ENCODE data around the gene CSRP1.

CSRP1 gene

GRCh38 chr1:201465698-201466290 lies 41.1 kb downstream of the CSRP1 start:
- peaks cover 41 to 69% of the 10 kb centered on the region in 2 donors for H3K27me3 Mint-ChIP-seq
- H3K27ac Mint-ChIP-seq: no peak overlapping the region
- DNase-seq: no peak
- H3K4me3 Mint-ChIP-seq: no peak overlapping the region
- H3K9me3 Mint-ChIP-seq: no peaks in the 10 kb centered on the region
- peaks cover 5% of the 10 kb centered on the region for H3K36me3 Mint-ChIP-seq (ENCODE audit: insufficient read depth)
- ATAC-seq (replicated peaks): no peak
- H3K4me1 Mint-ChIP-seq (ENCODE audit: low read depth in 2 of 2): peaks cover 0 to 5% of the 10 kb centered on the region in 2 donors

GRCh38 chr1:201463071-201463552 lies 43.8 kb downstream of the CSRP1 start:
- Mint-ChIP-seq H3K36me3 (ENCODE audit: insufficient read depth) (peaks cover 5% of the 10 kb centered on the region), H3K27ac (no peak overlapping the region), H3K27me3 (peaks cover 26 to 62% of the 10 kb centered on the region in 2 donors), H3K4me3 (no peak overlapping the region), H3K9me3 (no peaks in the 10 kb centered on the region), H3K4me1 (ENCODE audit: low read depth in 2 of 2) (no peaks in the 10 kb centered on the region)
- ATAC-seq (replicated peaks) (no peak), DNase-seq (no peak)

- Mint-ChIP-seq H3K9me3 (no peaks in the 10 kb centered on the region), H3K4me1 (ENCODE audit: low read depth in 2 of 2) (no peaks in the 10 kb centered on the region), H3K27ac (no peak overlapping the region), H3K36me3 (ENCODE audit: insufficient read depth) (no peaks in the 10 kb centered on the region), H3K4me3 (no peak overlapping the region), H3K27me3 (peaks cover 25 to 58% of the 10 kb centered on the region in 2 donors)
- DNase-seq (no peak), ATAC-seq (replicated peaks) (no peak)
These were observed 45.1 kb downstream of the CSRP1 start for GRCh38 chr1:201461645-201462441.

GRCh38 chr1:201460814-201461644 lies 45.9 kb downstream of the CSRP1 start:
- Mint-ChIP-seq H3K9me3 (no peaks in the 10 kb centered on the region), H3K27me3 (peaks cover 25 to 50% of the 10 kb centered on the region in 2 donors), H3K27ac (no peak overlapping the region), H3K36me3 (ENCODE audit: insufficient read depth) (no peaks in the 10 kb centered on the region), H3K4me1 (ENCODE audit: low read depth in 2 of 2) (no peaks in the 10 kb centered on the region), H3K4me3 (no peak overlapping the region)
- DNase-seq: no peak
- ATAC-seq (replicated peaks): no peak

- DNase-seq (no peak), ATAC-seq (replicated peaks) (no peak)
- Mint-ChIP-seq H3K36me3 (ENCODE audit: insufficient read depth) (no peaks in the 10 kb centered on the region), H3K9me3 (no peaks in the 10 kb centered on the region), H3K4me3 (no peak overlapping the region), H3K27ac (no peak overlapping the region), H3K4me1 (ENCODE audit: low read depth in 2 of 2) (no peaks in the 10 kb centered on the region), H3K27me3 (peaks cover 25 to 37% of the 10 kb centered on the region in 2 donors)
These were observed 47.1 kb downstream of the CSRP1 start for GRCh38 chr1:201459775-201460174.

GRCh38 chr1:201459052-201459451 lies 47.9 kb downstream of the CSRP1 start:
- Mint-ChIP-seq H3K27me3 (peaks cover 22 to 31% of the 10 kb centered on the region in 2 donors), H3K9me3 (no peaks in the 10 kb centered on the region), H3K27ac (no peak overlapping the region), H3K36me3 (ENCODE audit: insufficient read depth) (no peaks in the 10 kb centered on the region), H3K4me1 (ENCODE audit: low read depth in 2 of 2) (peaks cover 0 to under 1% of the 10 kb centered on the region in 2 donors), H3K4me3 (no peak overlapping the region)
- ATAC-seq (replicated peaks): no peak
- DNase-seq: no peak

- Mint-ChIP-seq H3K27ac (no peak overlapping the region), H3K36me3 (ENCODE audit: insufficient read depth) (no peaks in the 10 kb centered on the region), H3K4me3 (no peak overlapping the region), H3K27me3 (peaks cover 15 to 38% of the 10 kb centered on the region in 2 donors), H3K4me1 (ENCODE audit: low read depth in 2 of 2) (peaks cover 2 to 3% of the 10 kb centered on the region in 2 donors), H3K9me3 (no peaks in the 10 kb centered on the region)
- no peak for ATAC-seq (replicated peaks)
- DNase-seq: no peak
These were observed 49.4 kb downstream of the CSRP1 start for GRCh38 chr1:201457508-201457960.

- DNase-seq: no peak
- no peaks in the 10 kb centered on the region for H3K9me3 Mint-ChIP-seq
- H3K27ac Mint-ChIP-seq: no peak overlapping the region
- no peak for ATAC-seq (replicated peaks)
- H3K36me3 Mint-ChIP-seq (ENCODE audit: insufficient read depth): no peaks in the 10 kb centered on the region
- peaks cover 2 to 3% of the 10 kb centered on the region in 2 donors for H3K4me1 Mint-ChIP-seq (ENCODE audit: low read depth in 2 of 2)
- H3K27me3 Mint-ChIP-seq: peaks cover 9 to 42% of the 10 kb centered on the region in 2 donors
- H3K4me3 Mint-ChIP-seq: no peak overlapping the region
These were observed 50.2 kb downstream of the CSRP1 start for GRCh38 chr1:201456499-201457309.

- Mint-ChIP-seq H3K36me3 (ENCODE audit: insufficient read depth) (peaks cover 3% of the 10 kb centered on the region), H3K4me3 (no peak overlapping the region), H3K27ac (no peak overlapping the region), H3K9me3 (no peaks in the 10 kb centered on the region), H3K4me1 (ENCODE audit: low read depth in 2 of 2) (peaks cover 2 to 3% of the 10 kb centered on the region in 2 donors), H3K27me3 (peaks cover 12 to 39% of the 10 kb centered on the region in 2 donors)
- DNase-seq (no peak), ATAC-seq (replicated peaks) (no peak)
These were observed 51.8 kb downstream of the CSRP1 start for GRCh38 chr1:201455098-201455497.

- peaks cover 2 to 3% of the 10 kb centered on the region in 2 donors for H3K4me1 Mint-ChIP-seq (ENCODE audit: low read depth in 2 of 2)
- peaks cover 3% of the 10 kb centered on the region for H3K36me3 Mint-ChIP-seq (ENCODE audit: insufficient read depth)
- no peak for DNase-seq
- ATAC-seq (replicated peaks): no peak
- H3K27me3 Mint-ChIP-seq: peaks cover 16 to 42% of the 10 kb centered on the region in 2 donors
- H3K9me3 Mint-ChIP-seq: no peaks in the 10 kb centered on the region
- H3K27ac Mint-ChIP-seq: no peak overlapping the region
- H3K4me3 Mint-ChIP-seq: no peak overlapping the region
These were observed 52.3 kb downstream of the CSRP1 start for GRCh38 chr1:201454608-201455007.

- peaks cover 3% of the 10 kb centered on the region for H3K36me3 Mint-ChIP-seq (ENCODE audit: insufficient read depth)
- H3K27me3 Mint-ChIP-seq: peaks cover 10 to 48% of the 10 kb centered on the region in 2 donors
- H3K9me3 Mint-ChIP-seq: no peaks in the 10 kb centered on the region
- H3K4me3 Mint-ChIP-seq: no peak overlapping the region
- no peak for ATAC-seq (replicated peaks)
- peaks cover 7 to 8% of the 10 kb centered on the region in 2 donors for H3K4me1 Mint-ChIP-seq (ENCODE audit: low read depth in 2 of 2)
- H3K27ac Mint-ChIP-seq: no peak overlapping the region
- DNase-seq: no peak
These were observed 54.1 kb downstream of the CSRP1 start for GRCh38 chr1:201452866-201453265.

GRCh38 chr1:201450721-201451291 lies 56.1 kb downstream of the CSRP1 start:
- Mint-ChIP-seq H3K9me3 (no peaks in the 10 kb centered on the region), H3K27me3 (peaks cover 7 to 46% of the 10 kb centered on the region in 2 donors), H3K4me1 (ENCODE audit: low read depth in 2 of 2) (peaks cover 7 to 9% of the 10 kb centered on the region in 2 donors), H3K4me3 (no peak overlapping the region), H3K27ac (no peak overlapping the region), H3K36me3 (ENCODE audit: insufficient read depth) (peaks cover 3% of the 10 kb centered on the region)
- ATAC-seq (replicated peaks): no peak
- DNase-seq: no peak
